Heart right ventricle (tissue), 16 donors: ENCODE measurements around the gene CHD9NB. TPM values are rescaled to one million over a fixed set of nuclear protein-coding genes. Genes with fewer than 3 reads are reported as not detected.

Experiments
- ATAC-seq, 8 donors: fragments of 200-7000 bp; cut with Tn5 transposase; one replicate each; pipeline ENCODE4 v1.9.1; 2020; ENCODE audit warnings: mild to moderate bottlenecking in 8 of 8, moderate library complexity in 8 of 8, moderate number of reproducible peaks in 1 of 8
- DNase-seq, 2 donors: peaks; one replicate each; pipeline ENCODE4 v3.0.0-alpha.2; 2020
- H3K27ac ChIP-seq, 10 donors: fragments of 200-600 bp; sonication (generic) in 2 of 10; one replicate each; pipeline versions ENCODE4 v1.5.0 to v1.8.0; 2020 to 2022; ENCODE audit warnings: mild to moderate bottlenecking in 3 of 10
- H3K27me3 ChIP-seq, 7 donors: fragments of 200-600 bp; one replicate each; pipeline ENCODE4 v1.8.0; 2021 to 2022; ENCODE audit warnings: mild to moderate bottlenecking in 2 of 7
- H3K36me3 ChIP-seq, 9 donors: fragments of 200-600 bp; sonication (generic) in 1 of 9; one replicate each; pipeline versions ENCODE4 v1.5.0 to v1.8.0; 2020 to 2022; ENCODE audit warnings: mild to moderate bottlenecking in 2 of 9
- H3K4me1 ChIP-seq, 9 donors: fragments of 200-600 bp; sonication (generic) in 1 of 9; one replicate each; pipeline versions ENCODE4 v1.5.0 to v1.8.0; 2020 to 2022; ENCODE audit warnings: mild to moderate bottlenecking in 4 of 9
- H3K4me3 ChIP-seq, 10 donors: fragments of 200-600 bp; sonication (generic) in 2 of 10; one replicate each; pipeline versions ENCODE4 v1.5.0 to v1.8.0; 2020 to 2022; ENCODE audit warnings: mild to moderate bottlenecking in 7 of 10, moderate library complexity in 2 of 10
- H3K9me3 ChIP-seq, 11 donors: fragments of 200-600 bp in 10 of 11; sonication (generic) in 2 of 11; one replicate each; pipeline versions ENCODE4 v1.5.0 to v1.8.0; 2013 to 2022; ENCODE audit warnings: mild to moderate bottlenecking in 2 of 11, control low read depth in 1 of 11, moderate library complexity in 1 of 11
- WGBS, 2 donors: extraction: QIAGEN DNeasy Blood & Tissue Kit; methylation state at CpG; one replicate each; pipeline ENCODE4 v1.1.7; 2013; ENCODE audit warnings: inconsistent platforms in 1 of 2; 5-methylcytosine and 5-hydroxymethylcytosine counted together
- intact Hi-C, 10 donors: fragments of 100-400 bp; cut with DNase I; formaldehyde crosslinking; loops; one replicate each; pipeline versions ENCODE4 v1.11.1 to v1.14.2; 2022
- polyA plus RNA-seq, 2 donors: library from polyadenylated mRNA; stranded (reverse); fragments of 200-250 nt; gene quantifications; one replicate each; pipeline ENCODE4 v1.2.3, GENCODE V29; 2013
- total RNA-seq, 10 donors: library from RNA; stranded (reverse); fragmentation: NEBNext Ultra II Directional in 3 of 10; extraction: Animal tissue kit (Norgen Biotek cat#: 25700) in 3 of 10; gene quantifications; one replicate each; pipeline versions ENCODE4 v1.2.1 to v1.2.4, GENCODE V29; 2021 to 2023
- TF ChIP-seq, protein P1 (sequence below), 9 donors: fragments of 200-600 bp; sonication (generic) in 2 of 9; IDR thresholded peaks; one replicate each; pipeline versions ENCODE4 v1.5.0 to v1.8.0; 2021 to 2022; ENCODE audit warnings: antibody characterized with exemption in 9 of 9, mild to moderate bottlenecking in 5 of 9, moderate library complexity in 1 of 9
- donor health status: Arrhythmogenic right ventricular cardiomyopathy.
- donor health status: ischemic (EF 13 %, LVEDD 7.1; RV severe dilation, severe dysfunction).
- donor health status: healthy with polysubstance abuse.
- donor health status: DM: no; HTN: yes; CAD: no.
- donor health status: DM: no; HTN: no; CAD: no.
- donor health status: ischemic (EF 25% LVEDD 6.9; RV normal size, moderate dysfunction).
- donor health status: ischemic (EF 25% LVEDD 5.7; RV mildly dilated, moderate dysfunction).
- donor health status: healthy.
- donor health status: DM: yes; HTN: yes; CAD: no.
- donor health status: Ischemic cardiomyopathy.
- donor health status: ischemic (EF 35%, LVEDD 5.7; RV mildly dilated, moderate dysfunction).
- donor health status: nonischemic (EF 11% LVEDD 7.7; RV severe dilation, severe dysfunction).
- donor health status: DM: yes; HTN: yes; CAD: no.
- donor health status: PGD.
- donor health status: ischemic (EF 29% LVEDD 5.4; RV normal size, mild dysfunction).
- donor health status: nonischemic (EF 23%, LVEDD 6.1; RV moderate dilation, normal function).

CHD9NB gene
- total and polyA plus RNA-seq, 12 donors: 0.17 to 1.5 (median 0.51) TPM; not detected in 2

- H3K4me3 ChIP-seq: no peak overlapping the region
- no peaks in the 10 kb centered on the region for H3K27me3 ChIP-seq
- H3K9me3 ChIP-seq: no peaks in the 10 kb centered on the region
- ATAC-seq (peak in 2 of 8 donors; percentile 8 to 15), DNase-seq (no peak)
- peak overlapping the region; percentile 65 to 92 (median 82) for H3K27ac ChIP-seq
- H3K4me1 ChIP-seq: peaks cover 22 to 93% (median 78%) of the 10 kb centered on the region in 9 donors
- WGBS, 2 donors: 47 to 55% methylated on average over 6 of the region's 6 CpGs
- no peaks in the 10 kb centered on the region for H3K36me3 ChIP-seq
- TF ChIP-seq, protein P1, sequence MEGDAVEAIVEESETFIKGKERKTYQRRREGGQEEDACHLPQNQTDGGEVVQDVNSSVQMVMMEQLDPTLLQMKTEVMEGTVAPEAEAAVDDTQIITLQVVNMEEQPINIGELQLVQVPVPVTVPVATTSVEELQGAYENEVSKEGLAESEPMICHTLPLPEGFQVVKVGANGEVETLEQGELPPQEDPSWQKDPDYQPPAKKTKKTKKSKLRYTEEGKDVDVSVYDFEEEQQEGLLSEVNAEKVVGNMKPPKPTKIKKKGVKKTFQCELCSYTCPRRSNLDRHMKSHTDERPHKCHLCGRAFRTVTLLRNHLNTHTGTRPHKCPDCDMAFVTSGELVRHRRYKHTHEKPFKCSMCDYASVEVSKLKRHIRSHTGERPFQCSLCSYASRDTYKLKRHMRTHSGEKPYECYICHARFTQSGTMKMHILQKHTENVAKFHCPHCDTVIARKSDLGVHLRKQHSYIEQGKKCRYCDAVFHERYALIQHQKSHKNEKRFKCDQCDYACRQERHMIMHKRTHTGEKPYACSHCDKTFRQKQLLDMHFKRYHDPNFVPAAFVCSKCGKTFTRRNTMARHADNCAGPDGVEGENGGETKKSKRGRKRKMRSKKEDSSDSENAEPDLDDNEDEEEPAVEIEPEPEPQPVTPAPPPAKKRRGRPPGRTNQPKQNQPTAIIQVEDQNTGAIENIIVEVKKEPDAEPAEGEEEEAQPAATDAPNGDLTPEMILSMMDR (IDR thresholded peaks at IDR 0.05): no peak
- intact Hi-C loops: no loop called here
Measured at GRCh38 chr16:53085931-53086421, 33.3 kb upstream of the CHD9NB start.

- peak in 6 of 8 donors; percentile 11 to 33 (median 24) for ATAC-seq
- TF ChIP-seq, protein P1 (IDR thresholded peaks at IDR 0.05): no peak
- H3K36me3 ChIP-seq: no peaks in the 10 kb centered on the region
- no peak overlapping the region for H3K4me3 ChIP-seq
- peak overlapping the region; percentile 65 to 92 (median 82) for H3K27ac ChIP-seq
- no peak for DNase-seq
- no peaks in the 10 kb centered on the region for H3K27me3 ChIP-seq
- H3K9me3 ChIP-seq: no peaks in the 10 kb centered on the region
- intact Hi-C loops: no loop called here
- peaks cover 20 to 94% (median 79%) of the 10 kb centered on the region in 9 donors for H3K4me1 ChIP-seq
- 21 to 51% methylated on average over 4 of the region's 4 CpGs for WGBS, 2 donors
Measured at GRCh38 chr16:53085369-53085843, 32.7 kb upstream of the CHD9NB start.

- H3K27ac ChIP-seq: peak overlapping the region; percentile 65 to 92 (median 82)
- no peaks in the 10 kb centered on the region for H3K27me3 ChIP-seq
- no peak overlapping the region for H3K4me3 ChIP-seq
- TF ChIP-seq, protein P1 (IDR thresholded peaks at IDR 0.05): no peak
- no peak for DNase-seq
- peak in 6 of 8 donors; percentile 10 to 31 (median 18) for ATAC-seq
- 77 to 80% methylated on average over 8 of the region's 8 CpGs for whole genome bisulfite sequencing, 2 donors
- no peaks in the 10 kb centered on the region for H3K9me3 ChIP-seq
- intact Hi-C loops: no loop called here
- H3K36me3 ChIP-seq: no peaks in the 10 kb centered on the region
- H3K4me1 ChIP-seq: peaks cover 18 to 94% (median 79%) of the 10 kb centered on the region in 9 donors
Measured at GRCh38 chr16:53084746-53085334, 32.1 kb upstream of the CHD9NB start.

DNA sequence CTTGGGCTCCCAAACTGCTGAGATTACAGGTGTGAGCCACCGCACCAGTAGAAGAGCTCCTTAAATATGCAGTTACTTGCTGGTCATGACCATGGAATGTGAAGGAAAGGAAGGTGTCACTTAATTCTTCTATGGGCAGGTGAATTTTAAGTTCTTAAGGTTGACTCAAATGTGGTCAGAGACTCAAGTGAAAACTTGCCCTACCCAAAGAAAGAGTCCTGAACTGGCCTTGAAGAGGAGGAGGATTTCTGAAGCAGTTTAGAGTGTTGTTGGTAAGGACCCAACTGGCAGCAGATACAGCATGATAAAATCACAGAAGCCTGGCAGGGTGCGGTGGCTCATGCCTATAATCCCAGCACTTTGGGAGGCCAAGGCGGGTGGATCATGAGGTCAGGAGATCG is 31.4 kb upstream of the CHD9NB start:
- TF ChIP-seq, protein P1 (IDR thresholded peaks at IDR 0.05): no peak
- no peak for ATAC-seq
- no peaks in the 10 kb centered on the region for H3K36me3 ChIP-seq
- peak overlapping the region; percentile 65 to 92 (median 82) for H3K27ac ChIP-seq
- no peak for DNase-seq
- intact Hi-C loops: no loop called here
- no peaks in the 10 kb centered on the region for H3K27me3 ChIP-seq
- no peak overlapping the region for H3K4me3 ChIP-seq
- H3K9me3 ChIP-seq: no peaks in the 10 kb centered on the region
- H3K4me1 ChIP-seq: peaks cover 17 to 94% (median 79%) of the 10 kb centered on the region in 9 donors
- 90 to 91% methylated on average over 4 of the region's 4 CpGs for WGBS, 2 donors
